Gastrocnemius medialis (tissue), 4 donors: ENCODE measurements around the gene CFHR2.
"Not testable (repeated sequence)": the region's sequence is repeated elsewhere in the genome, so short reads cannot be mapped to it uniquely, and the experiment has no call there.

Experiments
- CTCF ChIP-seq, 5 experiments: fragments of 450-650 bp in 3 of 5; fragments of 200-600 bp in 2 of 5; sonication (generic) in 2 of 5; IDR thresholded peaks in 4 of 5; conservative IDR thresholded peaks in 1 of 5; 1 replicate in 4 of 5; 2 replicates in 1 of 5; pipeline ENCODE4 v1.5.1; 2016 to 2019; ENCODE audit warnings: antibody characterized with exemption in 5 of 5, mild to moderate bottlenecking in 3 of 5, moderate library complexity in 3 of 5
- POLR2A ChIP-seq, 2 donors: fragments of 450-650 bp; IDR thresholded peaks; one replicate each; pipeline ENCODE4 v1.6.1; 2017; ENCODE audit warnings: antibody characterized with exemption in 2 of 2, mild to moderate bottlenecking in 2 of 2, moderate library complexity in 2 of 2

DNA sequence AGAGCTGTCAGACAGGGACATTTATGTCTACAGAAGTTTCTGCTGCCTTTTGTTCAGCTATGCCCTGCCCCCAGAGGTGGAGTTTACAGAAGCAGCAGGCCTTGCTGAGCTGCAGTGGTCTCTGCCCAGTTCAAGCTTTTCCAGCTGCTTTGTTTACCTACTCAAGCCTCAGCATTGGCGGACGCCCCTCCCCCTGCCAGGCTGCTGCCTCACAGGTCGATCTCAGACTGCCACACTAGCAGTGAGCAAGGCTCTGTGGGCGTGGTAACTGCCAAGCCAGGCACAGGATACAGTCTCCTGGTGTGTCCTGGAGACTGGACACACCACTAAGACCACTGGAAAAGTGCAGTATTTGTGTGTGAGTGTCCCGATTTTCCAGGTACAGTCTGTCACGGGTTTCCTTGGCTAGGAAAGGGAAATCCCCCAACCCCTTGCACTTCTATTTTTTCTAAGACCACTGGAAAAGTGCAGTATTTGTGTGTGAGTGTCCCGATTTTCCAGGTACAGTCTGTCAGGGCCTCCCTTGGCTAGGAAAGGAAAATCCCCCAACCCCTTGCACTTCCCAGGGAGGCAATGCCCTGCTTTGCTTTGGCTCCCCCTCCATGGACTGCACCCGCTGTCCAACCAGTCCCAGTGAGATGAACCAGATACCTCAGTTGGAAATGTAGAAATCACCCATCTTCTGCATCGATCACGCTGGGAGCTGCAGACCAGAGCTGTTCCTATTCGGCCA, 48.5 kb downstream of the CFHR2 start:
- TF ChIP-seq CTCF (IDR thresholded peaks at IDR 0.05 in 4 of 5, conservative IDR thresholded peaks at IDR 0.05 in 1 of 5); POLR2A (IDR thresholded peaks at IDR 0.05): not testable (repeated sequence)
